HEK293 (cell line): ENCODE data around the gene ERN2.
A peak's percentile ranks its signal among the peaks of the same experiment; 100 is the strongest.

Experiments used
- ZBTB7A ChIP-seq: fragments of 450-650 bp; formaldehyde crosslinking; IDR thresholded peaks from 2 replicates; pipeline ENCODE4 v1.5.1; 2016; ENCODE audit warnings: low read depth, missing biosample characterization, missing genetic modification characterization
- ZNF10 ChIP-seq: fragments of 450-650 bp; formaldehyde crosslinking; IDR thresholded peaks from 2 replicates; pipeline ENCODE4 v1.5.1; 2017; ENCODE audit warnings: missing biosample characterization, missing genetic modification characterization
- ZNF16 ChIP-seq: fragments of 450-650 bp; formaldehyde crosslinking; IDR thresholded peaks from 2 replicates; pipeline ENCODE4 v1.5.1; 2016; ENCODE audit warnings: low read depth, missing biosample characterization, missing genetic modification characterization
- ZNF184 ChIP-seq: fragments of 450-650 bp; IDR thresholded peaks from 2 replicates; pipeline ENCODE4 v1.5.1; 2018; ENCODE audit warnings: missing biosample characterization, mild to moderate bottlenecking, missing genetic modification characterization
- ZNF19 ChIP-seq: fragments of 450-650 bp; formaldehyde crosslinking; IDR thresholded peaks from 2 replicates; pipeline ENCODE4; 2016; ENCODE audit warnings: missing biosample characterization, missing genetic modification characterization, low read depth
- ZNF223 ChIP-seq: fragments of 450-650 bp; formaldehyde crosslinking; IDR thresholded peaks from 2 replicates; pipeline ENCODE4 v1.5.1; 2016; ENCODE audit warnings: missing biosample characterization, missing genetic modification characterization
- ZNF624 ChIP-seq: fragments of 450-650 bp; formaldehyde crosslinking; IDR thresholded peaks from 2 replicates; pipeline ENCODE4 v1.5.1; 2017; ENCODE audit warnings: missing biosample characterization, missing genetic modification characterization
- ZNF785 ChIP-seq: fragments of 450-650 bp; formaldehyde crosslinking; IDR thresholded peaks from 2 replicates; pipeline ENCODE4 v1.5.1; 2016; ENCODE audit warnings: missing biosample characterization, missing genetic modification characterization
- TF ChIP-seq, protein P1 (sequence below): fragments of 450-650 bp; formaldehyde crosslinking; IDR thresholded peaks from 2 replicates; pipeline ENCODE4 v1.5.1; 2016; ENCODE audit warnings: missing biosample characterization, missing genetic modification characterization
- TF ChIP-seq, protein P2 (sequence below): fragments of 450-650 bp; IDR thresholded peaks from 2 replicates; pipeline ENCODE4 v1.5.1; 2018; ENCODE audit warnings: missing biosample characterization, missing genetic modification characterization
- TF ChIP-seq, protein P3 (sequence below): fragments of 450-650 bp; formaldehyde crosslinking; IDR thresholded peaks from 2 replicates; pipeline ENCODE4 v1.5.1; 2016; ENCODE audit warnings: missing biosample characterization, missing genetic modification characterization
- TF ChIP-seq, protein P4 (sequence below): fragments of 450-650 bp; formaldehyde crosslinking; IDR thresholded peaks from 2 replicates; pipeline ENCODE4 v1.5.1; 2017; ENCODE audit warnings: missing biosample characterization, missing genetic modification characterization
- TF ChIP-seq, protein P5 (sequence below): fragments of 450-650 bp; formaldehyde crosslinking; IDR thresholded peaks from 2 replicates; pipeline ENCODE4 v1.5.1; 2016; ENCODE audit warnings: missing biosample characterization, missing genetic modification characterization

DNA sequence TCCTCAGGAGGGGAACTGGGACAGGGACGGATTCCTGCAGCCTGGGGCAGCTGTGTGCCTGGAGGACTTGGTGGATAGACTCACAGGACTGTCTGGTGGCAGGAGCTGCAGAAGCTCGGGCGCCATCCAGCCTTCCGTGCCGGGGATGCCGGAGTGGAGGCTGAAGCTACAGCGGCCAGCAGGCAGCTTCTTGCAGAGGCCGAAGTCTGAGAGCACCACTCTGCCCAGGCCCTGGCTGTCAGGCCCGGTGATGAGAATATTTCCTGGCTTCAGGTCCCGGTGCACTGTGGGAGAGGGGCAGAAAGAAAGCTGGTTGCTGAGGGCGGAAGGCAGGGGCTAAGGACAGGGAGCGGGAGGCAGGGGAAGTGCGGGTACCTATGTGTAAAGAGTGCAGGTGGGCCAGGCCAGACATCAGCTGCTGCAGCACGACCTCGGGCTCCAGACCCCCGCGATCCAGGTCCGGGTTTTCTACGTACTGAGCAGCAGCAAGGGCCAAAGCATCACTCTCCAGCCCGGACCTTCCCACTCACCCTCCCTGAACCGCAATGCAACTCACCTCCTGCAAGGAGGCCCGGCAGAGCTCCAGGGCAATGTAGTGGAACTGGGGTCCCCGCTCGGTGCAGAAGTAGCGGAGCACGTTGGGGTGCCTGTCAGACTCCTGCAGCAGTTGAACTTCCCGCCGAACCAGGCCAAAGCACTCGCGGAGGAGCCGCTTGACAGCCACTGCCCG is 18.2 kb downstream of the ERN2 start:
- TF ChIP-seq, protein P1, sequence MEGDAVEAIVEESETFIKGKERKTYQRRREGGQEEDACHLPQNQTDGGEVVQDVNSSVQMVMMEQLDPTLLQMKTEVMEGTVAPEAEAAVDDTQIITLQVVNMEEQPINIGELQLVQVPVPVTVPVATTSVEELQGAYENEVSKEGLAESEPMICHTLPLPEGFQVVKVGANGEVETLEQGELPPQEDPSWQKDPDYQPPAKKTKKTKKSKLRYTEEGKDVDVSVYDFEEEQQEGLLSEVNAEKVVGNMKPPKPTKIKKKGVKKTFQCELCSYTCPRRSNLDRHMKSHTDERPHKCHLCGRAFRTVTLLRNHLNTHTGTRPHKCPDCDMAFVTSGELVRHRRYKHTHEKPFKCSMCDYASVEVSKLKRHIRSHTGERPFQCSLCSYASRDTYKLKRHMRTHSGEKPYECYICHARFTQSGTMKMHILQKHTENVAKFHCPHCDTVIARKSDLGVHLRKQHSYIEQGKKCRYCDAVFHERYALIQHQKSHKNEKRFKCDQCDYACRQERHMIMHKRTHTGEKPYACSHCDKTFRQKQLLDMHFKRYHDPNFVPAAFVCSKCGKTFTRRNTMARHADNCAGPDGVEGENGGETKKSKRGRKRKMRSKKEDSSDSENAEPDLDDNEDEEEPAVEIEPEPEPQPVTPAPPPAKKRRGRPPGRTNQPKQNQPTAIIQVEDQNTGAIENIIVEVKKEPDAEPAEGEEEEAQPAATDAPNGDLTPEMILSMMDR (tag by site-specific recombination): no peak
- TF ChIP-seq, protein P2, sequence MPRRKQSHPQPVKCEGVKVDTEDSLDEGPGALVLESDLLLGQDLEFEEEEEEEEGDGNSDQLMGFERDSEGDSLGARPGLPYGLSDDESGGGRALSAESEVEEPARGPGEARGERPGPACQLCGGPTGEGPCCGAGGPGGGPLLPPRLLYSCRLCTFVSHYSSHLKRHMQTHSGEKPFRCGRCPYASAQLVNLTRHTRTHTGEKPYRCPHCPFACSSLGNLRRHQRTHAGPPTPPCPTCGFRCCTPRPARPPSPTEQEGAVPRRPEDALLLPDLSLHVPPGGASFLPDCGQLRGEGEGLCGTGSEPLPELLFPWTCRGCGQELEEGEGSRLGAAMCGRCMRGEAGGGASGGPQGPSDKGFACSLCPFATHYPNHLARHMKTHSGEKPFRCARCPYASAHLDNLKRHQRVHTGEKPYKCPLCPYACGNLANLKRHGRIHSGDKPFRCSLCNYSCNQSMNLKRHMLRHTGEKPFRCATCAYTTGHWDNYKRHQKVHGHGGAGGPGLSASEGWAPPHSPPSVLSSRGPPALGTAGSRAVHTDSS (tag by site-specific recombination): no peak
- TF ChIP-seq ZNF184 (tag by site-specific recombination) (no peak), ZBTB7A (tag by site-specific recombination) (no peak), ZNF16 (no peak), ZNF624 (tag by site-specific recombination) (no peak), ZNF223 (tag by site-specific recombination) (no peak), ZNF10 (tag by site-specific recombination) (peak; percentile 46; the same call in 1 of the 2 replicates), ZNF785 (tag by site-specific recombination) (no peak), ZNF19 (tag by site-specific recombination) (no peak)
- TF ChIP-seq, protein P3, sequence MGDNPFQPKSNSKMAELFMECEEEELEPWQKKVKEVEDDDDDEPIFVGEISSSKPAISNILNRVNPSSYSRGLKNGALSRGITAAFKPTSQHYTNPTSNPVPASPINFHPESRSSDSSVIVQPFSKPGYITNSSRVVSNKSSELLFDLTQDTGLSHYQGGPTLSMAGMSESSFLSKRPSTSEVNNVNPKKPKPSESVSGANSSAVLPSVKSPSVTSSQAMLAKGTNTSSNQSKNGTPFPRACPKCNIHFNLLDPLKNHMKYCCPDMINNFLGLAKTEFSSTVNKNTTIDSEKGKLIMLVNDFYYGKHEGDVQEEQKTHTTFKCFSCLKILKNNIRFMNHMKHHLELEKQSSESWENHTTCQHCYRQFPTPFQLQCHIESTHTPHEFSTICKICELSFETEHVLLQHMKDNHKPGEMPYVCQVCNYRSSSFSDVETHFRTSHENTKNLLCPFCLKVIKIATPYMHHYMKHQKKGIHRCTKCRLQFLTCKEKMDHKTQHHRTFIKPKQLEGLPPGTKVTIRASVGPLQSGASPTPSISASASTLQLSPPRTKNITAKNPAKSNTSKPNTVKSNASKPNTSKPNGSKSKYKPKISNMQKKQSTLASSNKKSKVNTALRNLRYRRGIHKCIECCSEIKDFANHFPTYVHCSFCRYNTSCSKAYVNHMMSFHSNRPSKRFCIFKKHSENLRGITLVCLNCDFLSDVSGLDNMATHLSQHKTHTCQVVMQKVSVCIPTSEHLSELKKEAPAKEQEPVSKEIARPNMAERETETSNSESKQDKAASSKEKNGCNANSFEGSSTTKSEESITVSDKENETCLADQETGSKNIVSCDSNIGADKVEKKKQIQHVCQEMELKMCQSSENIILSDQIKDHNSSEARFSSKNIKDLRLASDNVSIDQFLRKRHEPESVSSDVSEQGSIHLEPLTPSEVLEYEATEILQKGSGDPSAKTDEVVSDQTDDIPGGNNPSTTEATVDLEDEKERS (tag by site-specific recombination): no peak
- TF ChIP-seq, protein P4, sequence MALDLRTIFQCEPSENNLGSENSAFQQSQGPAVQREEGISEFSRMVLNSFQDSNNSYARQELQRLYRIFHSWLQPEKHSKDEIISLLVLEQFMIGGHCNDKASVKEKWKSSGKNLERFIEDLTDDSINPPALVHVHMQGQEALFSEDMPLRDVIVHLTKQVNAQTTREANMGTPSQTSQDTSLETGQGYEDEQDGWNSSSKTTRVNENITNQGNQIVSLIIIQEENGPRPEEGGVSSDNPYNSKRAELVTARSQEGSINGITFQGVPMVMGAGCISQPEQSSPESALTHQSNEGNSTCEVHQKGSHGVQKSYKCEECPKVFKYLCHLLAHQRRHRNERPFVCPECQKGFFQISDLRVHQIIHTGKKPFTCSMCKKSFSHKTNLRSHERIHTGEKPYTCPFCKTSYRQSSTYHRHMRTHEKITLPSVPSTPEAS (tag by site-specific recombination): no peak
- TF ChIP-seq, protein P5, sequence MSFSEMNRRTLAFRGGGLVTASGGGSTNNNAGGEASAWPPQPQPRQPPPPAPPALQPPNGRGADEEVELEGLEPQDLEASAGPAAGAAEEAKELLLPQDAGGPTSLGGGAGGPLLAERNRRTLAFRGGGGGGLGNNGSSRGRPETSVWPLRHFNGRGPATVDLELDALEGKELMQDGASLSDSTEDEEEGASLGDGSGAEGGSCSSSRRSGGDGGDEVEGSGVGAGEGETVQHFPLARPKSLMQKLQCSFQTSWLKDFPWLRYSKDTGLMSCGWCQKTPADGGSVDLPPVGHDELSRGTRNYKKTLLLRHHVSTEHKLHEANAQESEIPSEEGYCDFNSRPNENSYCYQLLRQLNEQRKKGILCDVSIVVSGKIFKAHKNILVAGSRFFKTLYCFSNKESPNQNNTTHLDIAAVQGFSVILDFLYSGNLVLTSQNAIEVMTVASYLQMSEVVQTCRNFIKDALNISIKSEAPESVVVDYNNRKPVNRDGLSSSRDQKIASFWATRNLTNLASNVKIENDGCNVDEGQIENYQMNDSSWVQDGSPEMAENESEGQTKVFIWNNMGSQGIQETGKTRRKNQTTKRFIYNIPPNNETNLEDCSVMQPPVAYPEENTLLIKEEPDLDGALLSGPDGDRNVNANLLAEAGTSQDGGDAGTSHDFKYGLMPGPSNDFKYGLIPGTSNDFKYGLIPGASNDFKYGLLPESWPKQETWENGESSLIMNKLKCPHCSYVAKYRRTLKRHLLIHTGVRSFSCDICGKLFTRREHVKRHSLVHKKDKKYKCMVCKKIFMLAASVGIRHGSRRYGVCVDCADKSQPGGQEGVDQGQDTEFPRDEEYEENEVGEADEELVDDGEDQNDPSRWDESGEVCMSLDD (tag by site-specific recombination): no peak
